HS-27A (cell line): ENCODE data around the gene SH3BP4.

Experiments
- DNase-seq: peaks from one replicate; pipeline ENCODE4 v3.0.0-alpha.2; 2012; ENCODE audit warnings: low read depth, missing footprints

Gene SH3BP4

DNA sequence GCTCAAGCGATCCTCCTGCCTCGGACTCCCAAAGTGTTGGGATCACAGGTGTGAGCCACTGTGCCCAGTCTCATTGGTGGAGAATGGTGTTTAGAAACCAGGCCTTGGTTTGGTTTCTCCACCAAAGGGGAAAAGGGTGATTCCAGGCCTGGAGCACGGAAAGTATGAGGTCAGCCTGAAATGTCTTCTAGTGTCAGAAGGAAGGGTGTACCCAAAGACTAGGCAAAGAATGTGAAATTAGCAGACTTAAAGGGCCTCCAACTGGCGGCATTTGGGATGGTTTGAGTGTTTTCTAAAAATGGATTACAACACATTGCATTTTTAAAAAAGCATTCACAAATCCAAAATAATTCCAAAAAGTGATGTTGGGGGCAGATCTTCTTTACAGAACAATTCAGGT is 139.6 kb downstream of the SH3BP4 start:
- no peak for DNase-seq

GRCh38 chr2:235091983-235092382 is 140.2 kb downstream of the SH3BP4 start:
- no peak for DNase-seq

GRCh38 chr2:235092433-235093223 is 140.8 kb downstream of the SH3BP4 start:
- no peak for DNase-seq

GRCh38 chr2:235094457-235094856 is 142.6 kb downstream of the SH3BP4 start:
- DNase-seq = no peak

GRCh38 chr2:235095569-235095968 is 143.8 kb downstream of the SH3BP4 start:
- DNase-seq = no peak

GRCh38 chr2:235096447-235096846 is 144.6 kb downstream of the SH3BP4 start:
- no peak for DNase-seq

GRCh38 chr2:235097196-235097595 is 145.4 kb downstream of the SH3BP4 start:
- no peak for DNase-seq

DNA sequence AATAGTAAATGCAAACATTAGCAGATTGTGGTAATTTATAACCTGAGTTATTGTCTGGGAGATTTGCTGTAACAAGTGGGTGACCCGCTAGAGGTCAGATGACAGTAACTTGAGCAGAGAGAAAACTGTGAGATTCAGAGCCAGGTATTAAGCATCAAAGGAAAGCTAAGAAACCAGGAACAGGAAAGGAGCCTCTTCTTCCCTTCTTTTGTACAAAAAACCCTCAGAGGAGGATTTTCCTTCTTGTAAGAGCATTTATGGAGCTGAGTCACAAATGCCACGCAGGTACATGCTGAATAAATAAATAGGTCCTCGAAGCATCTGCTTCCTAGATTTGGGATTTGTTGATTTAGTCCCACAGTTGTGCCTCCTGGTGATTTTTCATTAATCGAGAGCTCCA is 146.5 kb downstream of the SH3BP4 start:
- DNase-seq = no peak

DNA sequence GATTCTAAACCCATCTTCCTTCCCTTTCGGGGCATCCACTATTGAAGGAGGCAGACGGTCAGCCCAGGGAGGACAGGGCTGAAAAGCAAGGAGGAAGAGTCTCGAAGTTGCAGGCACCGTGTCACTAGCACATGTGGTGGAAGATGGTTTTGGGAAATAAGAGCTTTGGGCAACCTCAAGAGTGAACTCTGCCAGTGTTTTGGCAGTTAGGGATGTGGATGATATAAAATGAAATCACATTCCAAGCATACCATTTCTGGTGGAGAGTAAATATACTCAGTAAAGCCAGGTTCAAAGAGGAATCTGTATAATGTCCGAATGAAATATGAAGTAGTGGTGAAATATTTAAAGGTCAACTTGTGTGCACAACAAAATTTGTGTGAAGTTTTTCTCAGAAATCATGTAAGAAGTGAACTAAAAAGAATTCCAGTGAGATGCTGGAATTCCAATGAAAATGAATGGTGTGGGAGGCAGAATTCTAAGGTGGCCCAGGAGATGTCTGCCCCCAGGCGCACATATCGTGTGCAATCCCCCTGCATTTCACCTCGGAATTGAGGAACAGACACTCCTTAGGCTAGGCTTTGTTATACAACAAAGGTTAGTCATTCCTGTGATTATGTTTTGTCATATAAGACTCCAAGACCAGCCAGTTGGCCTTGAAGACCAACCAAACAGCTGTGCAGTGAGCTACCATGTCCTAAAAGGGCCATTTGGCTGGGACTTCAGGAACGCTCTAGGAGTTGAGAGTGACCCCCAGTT is 147.1 kb downstream of the SH3BP4 start:
- DNase-seq = peak; percentile 34

- DNase-seq = no peak
Observed at GRCh38 chr2:235102896-235103295, 151.1 kb downstream of the SH3BP4 start.
